CD4-positive, alpha-beta T cell treated with Interleukin-10 for 1 hour (primary cell): ENCODE data around the gene CARM1.
"Not testable (repeated sequence)": the region's sequence is repeated elsewhere in the genome, so short reads cannot be mapped to it uniquely, and the experiment has no call there.

Experiments
- DNase-seq: peaks from one replicate; pipeline ENCODE4 v3.0.0-alpha.2; 2020

Gene CARM1

DNA sequence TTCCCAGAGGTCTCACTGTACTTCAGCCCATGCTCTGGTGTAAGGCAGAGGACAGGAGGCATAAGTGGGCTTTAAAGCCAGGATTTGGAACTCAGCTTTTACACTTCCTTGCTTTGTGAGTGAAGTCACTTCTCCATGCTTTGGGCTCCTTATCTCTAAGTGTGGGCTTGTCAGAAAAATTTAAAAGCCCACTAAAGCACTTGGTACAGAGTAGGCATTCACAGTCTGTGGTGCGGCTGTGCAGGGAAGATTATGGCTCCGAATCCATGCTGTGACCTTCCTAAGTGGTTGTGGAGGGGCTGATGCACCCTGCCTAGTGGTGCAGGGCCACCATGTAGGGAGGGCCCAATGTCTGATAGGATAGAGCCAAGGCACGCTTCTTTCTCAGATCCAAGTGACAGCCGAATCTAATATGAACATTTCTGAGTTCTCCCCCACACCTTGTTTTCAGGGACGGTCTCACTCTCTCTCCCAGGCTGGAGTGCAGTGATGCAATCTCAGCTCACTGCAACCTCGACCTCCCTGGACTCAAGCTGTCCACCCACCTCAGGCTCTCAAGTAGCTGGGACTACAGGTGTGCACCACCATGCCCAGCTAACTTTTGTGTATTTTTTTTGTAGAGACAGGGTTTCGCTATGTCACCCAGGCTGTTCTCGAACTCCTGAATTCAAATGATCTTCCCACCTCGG lies 64.2 kb downstream of the CARM1 start:
- no peak for DNase-seq

GRCh38 chr19:10936661-10937084 lies 65.3 kb downstream of the CARM1 start:
- peak; percentile 69 for DNase-seq

DNA sequence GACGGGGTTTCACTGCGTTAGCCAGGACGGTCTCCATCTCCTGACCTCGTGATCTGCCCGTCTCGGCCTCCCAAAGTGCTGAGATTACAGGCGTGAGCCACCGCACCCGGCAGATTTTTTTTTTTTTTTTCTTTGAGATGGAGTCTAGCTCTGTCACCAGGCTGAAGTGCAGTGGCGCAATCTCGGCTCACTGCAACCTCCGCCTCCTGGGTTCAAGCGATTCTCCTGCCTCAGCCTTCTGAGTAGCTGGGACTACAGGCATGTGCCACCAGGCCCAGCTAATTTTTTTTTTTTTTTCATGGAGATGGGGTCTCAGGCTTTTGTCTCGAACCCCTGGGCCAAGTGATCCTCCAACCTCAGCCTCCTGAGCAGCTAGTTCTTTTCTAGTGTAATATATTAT lies 70.3 kb downstream of the CARM1 start:
- DNase-seq: not testable (repeated sequence)

DNA sequence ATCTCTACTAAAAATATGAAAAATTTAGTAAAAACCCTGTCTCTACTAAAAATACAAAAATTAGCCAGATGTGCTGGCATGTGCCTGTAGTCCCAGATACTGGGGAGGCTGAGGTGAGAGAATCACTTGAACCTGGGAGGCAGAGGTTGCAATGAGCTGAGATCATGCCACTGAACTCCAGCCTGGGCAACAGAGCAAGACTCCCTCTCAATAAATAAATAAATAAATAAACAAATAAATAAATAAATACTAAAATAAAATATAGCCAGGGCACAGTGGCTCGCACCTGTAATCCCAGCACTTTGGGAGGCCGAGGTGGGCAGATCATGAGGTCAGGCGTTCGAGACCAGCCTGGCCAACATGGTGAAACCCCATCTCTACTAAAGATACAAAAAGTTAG lies 72.1 kb downstream of the CARM1 start:
- not testable (repeated sequence) for DNase-seq

DNA sequence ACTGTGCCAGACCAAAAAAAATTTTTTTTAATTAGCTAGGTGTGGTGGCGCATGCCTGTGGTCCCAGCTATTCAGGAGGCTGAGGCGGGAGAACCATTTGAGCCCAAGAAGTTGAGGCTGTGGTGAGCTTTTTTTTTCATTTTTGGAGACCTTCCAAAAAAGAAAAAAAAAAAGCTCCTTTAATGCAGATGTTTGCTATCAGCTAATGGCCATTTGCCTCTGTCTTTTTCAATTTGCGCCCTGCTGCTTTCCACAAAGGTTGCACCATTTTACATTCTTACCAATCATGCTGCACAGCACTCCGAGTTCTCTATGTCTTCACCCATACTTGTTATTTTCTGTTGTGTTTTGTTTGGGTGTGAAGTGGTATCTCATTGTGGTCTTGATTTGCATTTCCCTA lies 73.9 kb downstream of the CARM1 start:
- no peak for DNase-seq

DNA sequence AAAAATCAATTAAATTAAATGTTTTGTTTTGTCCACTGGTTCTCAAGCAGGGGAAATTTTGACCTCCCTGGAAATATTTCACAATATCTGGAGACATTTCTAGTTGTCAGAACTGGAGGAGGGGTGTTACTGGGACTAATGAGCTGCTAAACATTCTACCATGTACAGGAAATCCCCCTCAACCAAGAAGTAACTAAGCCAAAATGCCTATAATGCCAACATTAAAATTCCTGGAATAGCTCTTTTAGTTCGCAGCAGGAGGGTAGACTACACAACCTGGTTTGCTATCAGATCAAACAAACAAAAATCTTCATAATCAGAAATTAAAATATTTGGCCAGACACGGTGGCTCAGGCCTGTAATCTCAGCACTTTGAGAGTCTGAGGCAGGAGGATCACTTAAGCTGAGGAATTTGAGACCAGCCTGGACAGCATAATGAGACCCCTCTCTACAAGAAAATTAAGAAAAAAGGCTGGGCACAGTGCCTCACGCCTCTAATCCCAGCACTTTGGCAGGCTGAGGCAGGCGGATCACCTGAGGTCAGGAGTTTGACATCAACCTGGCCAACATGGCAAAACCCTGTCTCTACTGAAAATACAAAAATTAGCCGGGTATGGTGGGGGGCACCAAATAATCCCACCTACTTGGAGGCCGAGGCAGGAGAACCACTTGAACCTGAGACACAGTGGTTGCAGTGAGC lies 75.8 kb downstream of the CARM1 start:
- DNase-seq: no peak

GRCh38 chr19:10952809-10953208 lies 81.5 kb downstream of the CARM1 start:
- no peak for DNase-seq

DNA sequence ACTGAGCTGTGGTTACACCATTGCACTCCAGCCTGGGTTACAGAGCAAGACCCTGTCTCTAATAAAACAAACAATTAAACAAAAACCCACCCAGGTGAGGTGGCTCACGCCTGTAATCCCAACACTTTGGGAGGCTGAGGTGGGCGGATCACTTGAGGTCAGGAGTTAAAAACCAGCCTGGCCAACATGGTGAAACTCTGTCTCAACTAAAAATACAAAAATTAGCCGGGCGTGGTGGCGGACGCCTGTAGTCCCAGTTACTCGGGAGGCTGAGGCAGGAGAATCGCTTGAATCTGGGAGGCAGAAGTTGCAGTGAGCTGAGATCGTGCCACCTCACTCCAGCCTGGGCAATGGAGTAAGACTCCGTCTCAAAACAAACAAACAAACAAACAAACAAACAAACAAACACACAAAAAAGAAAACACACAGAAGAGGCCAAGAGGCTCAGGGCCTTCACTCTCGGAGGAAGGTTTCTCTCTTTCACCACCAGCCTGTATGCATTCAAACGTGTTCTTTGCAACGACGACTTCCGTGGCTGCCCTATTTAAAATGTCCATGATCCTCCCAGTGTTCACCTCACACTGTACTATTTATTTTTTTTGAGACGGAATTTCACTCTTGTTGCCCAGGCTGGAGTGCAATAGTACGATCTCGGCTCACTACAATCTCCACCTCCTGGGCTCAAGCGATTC lies 88.1 kb downstream of the CARM1 start:
- not testable (repeated sequence) for DNase-seq

- DNase-seq: peak; percentile 98
Observed at GRCh38 chr19:10960314-10961072, 89.1 kb downstream of the CARM1 start, which contains the start of gene SMARCA4. Gene SMARCA4, plus strand, starts transcription at chr19:10961030. Its CDS starts 23,122 bp downstream, at chr19:10984152.

DNA sequence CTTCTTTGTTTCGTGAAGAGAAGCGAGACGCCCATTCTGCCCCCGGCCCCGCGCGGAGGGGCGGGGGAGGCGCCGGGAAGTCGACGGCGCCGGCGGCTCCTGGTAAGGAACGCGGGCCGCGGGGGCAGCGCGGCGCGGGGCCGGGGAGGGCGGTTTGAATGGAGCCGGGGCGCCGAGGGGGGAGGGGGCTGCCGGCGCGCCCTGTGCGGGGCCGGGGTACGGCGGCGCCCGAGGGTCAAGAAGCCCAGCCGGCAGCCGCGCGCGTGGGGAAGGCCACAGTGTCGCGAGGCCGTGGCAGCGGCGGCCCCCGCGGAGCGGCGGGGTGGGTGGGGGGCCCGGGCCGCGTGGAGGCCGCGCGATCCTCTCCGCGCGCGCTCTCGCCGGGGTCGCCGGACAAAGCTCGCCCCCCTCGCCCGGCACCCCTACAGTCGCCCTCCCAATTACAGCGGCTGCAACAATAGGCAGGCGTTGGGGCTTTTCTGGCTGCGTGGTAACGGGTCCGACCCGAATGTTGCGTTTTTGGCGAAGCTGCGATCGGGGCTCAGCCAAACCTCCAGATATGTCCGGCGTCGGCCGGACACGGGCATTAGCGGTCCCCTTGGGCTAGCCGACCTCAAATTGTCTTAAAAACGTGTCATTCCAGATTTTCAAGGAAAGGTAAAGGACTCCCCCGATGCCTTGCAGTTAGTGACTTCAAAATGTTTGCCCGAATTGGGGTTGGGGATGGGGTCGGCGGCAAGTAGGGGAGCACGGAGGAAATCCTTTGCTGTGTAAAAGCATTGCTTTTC lies 89.9 kb downstream of the CARM1 start:
- no peak for DNase-seq

DNA sequence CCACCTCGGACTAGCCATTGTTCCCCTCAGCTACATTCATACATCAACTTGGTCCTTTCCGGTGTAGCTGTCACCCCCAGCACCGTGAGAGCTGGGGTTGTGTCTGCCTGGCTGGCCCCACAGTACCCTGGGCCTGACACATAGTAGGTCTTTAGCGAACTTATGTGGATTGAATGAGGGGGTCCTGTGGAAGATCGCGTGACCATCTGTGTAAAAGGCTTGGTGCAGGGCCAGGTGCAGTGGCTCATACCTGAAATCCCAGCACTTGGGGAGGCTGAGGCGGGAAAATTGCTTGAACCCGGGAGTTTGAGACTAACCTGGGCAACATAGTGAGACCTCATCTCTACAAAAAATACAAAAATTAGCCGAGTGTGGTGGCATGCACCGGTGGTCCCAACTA lies 91.5 kb downstream of the CARM1 start:
- DNase-seq: no peak

GRCh38 chr19:10963865-10964264 lies 92.5 kb downstream of the CARM1 start:
- DNase-seq: no peak

DNA sequence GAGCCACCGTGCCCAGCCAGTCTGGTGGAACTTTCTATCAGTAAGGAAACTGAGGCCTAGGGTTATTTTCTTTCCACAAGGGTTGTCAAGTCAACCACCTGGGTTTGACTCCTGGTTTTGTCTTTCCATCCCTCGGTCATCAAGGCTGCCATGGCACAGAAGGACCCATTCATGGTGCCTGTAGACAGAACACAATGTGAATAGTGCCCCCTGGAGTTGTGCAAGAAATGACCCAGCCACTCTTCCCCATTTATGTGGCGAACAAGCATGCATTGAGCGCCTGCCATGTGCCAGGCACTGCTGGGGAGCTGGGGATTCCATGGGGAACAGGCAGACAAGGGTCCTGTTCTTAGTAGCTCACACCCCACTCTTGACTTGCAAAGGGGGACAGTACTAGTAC lies 93.5 kb downstream of the CARM1 start:
- DNase-seq: no peak

- DNase-seq: no peak
Observed at GRCh38 chr19:10965398-10965797, 94.0 kb downstream of the CARM1 start.

- DNase-seq: no peak
Observed at GRCh38 chr19:10966809-10967208, 95.5 kb downstream of the CARM1 start.

- DNase-seq: no peak
Observed at GRCh38 chr19:10968527-10969135, 97.3 kb downstream of the CARM1 start.

DNA sequence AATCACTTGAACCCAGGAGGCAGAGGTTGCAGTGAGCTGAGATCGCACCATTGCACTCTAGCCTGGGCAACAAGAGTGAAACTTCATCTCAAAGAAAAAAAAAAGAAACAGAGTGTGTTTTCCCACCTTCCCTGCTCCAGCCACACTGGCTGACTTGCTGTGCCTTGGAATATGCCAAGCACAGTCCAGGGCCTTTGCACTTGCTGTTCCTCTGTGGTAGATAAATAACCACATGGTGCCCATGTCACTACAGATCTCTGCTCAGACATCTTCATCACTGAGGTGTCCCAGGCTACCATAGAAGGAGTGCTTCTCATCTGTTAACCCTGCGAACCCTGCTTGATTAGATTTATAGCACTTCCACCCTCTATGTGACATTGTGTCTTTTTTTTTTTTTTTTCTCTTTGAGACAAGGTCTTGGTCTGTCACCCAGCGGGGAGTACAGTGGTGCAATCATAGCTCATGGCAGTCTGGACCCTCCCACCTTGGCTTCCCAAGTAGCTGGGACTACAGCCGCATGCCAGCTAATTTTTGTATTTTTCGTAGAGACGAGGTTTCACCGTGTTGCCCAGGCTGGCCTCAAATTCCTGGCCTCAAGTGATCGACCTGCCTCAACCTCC lies 99.9 kb downstream of the CARM1 start:
- DNase-seq: no peak
